H1 (cell line): ENCODE data around the gene PTPRCAP. TPM values are rescaled to one million over a fixed set of nuclear protein-coding genes. Genes with fewer than 3 reads are reported as not detected.

Source experiments
- CTCF ChIA-PET: fragments of 300-600 bp; sonication (Branson Sonifier 250); formaldehyde crosslinking; loops from one replicate; lab custom pipeline; 2021; ENCODE audit not compliant: partially characterized antibody; lab: Charles Lee
- POLR2A ChIA-PET: fragments of 300-600 bp; sonication (Branson Sonifier 250); formaldehyde crosslinking; loops from one replicate; lab custom pipeline; 2021; ENCODE audit warnings: inconsistent platforms; ENCODE audit not compliant: partially characterized antibody; lab: Charles Lee
- DNase-seq, 2 experiments: peaks; one replicate each; pipeline versions ENCODE4 v3.0.0 to v3.0.0-alpha.2; 2010 to 2022; ENCODE audit warnings: low spot score in 2 of 2, low read depth in 1 of 2, mixed read lengths in 1 of 2
- FAIRE-seq: peaks from 2 replicates; lab custom pipeline; 2011; peaks lifted over from hg19 to GRCh38; lab: Jason Lieb, UNC
- H2AFZ ChIP-seq: 2 replicates; pipeline ENCODE4 v1.8.1; 2012; ENCODE audit warnings: low read length, inconsistent platforms
- H2AK5ac ChIP-seq: 2 replicates; pipeline ENCODE4 v1.6.1; 2013; ENCODE audit warnings: low read depth, low read length
- H2BK120ac ChIP-seq: replicated peaks from 2 replicates; pipeline ENCODE3; 2013; ENCODE audit warnings: low read depth, low read length, inconsistent platforms
- H2BK12ac ChIP-seq: 2 replicates; pipeline ENCODE4 v1.6.1; 2013; ENCODE audit warnings: low read depth, low read length
- H2BK15ac ChIP-seq: 2 replicates; pipeline ENCODE4 v1.6.1; 2013; ENCODE audit warnings: low read length
- H2BK20ac ChIP-seq: 2 replicates; pipeline ENCODE4 v1.6.1; 2013; ENCODE audit warnings: low read length
- H2BK5ac ChIP-seq: 2 replicates; pipeline ENCODE4 v1.6.1; 2013; ENCODE audit warnings: low read depth, low read length
- H3K14ac ChIP-seq: 2 replicates; pipeline ENCODE4 v1.6.1; 2013; ENCODE audit warnings: inconsistent platforms; ENCODE audit not compliant: insufficient read length
- H3K18ac ChIP-seq: 2 replicates; pipeline ENCODE4 v1.6.1; 2013; ENCODE audit warnings: low read length; ENCODE audit errors: extremely low read depth
- H3K23ac ChIP-seq: 2 replicates; pipeline ENCODE4 v1.6.1; 2013; ENCODE audit warnings: inconsistent platforms; ENCODE audit not compliant: insufficient read length
- H3K23me2 ChIP-seq: 2 replicates; pipeline ENCODE4 v1.6.1; 2013; ENCODE audit warnings: low read depth, low read length
- H3K27ac ChIP-seq: 2 replicates; pipeline ENCODE4 v1.6.1; 2011; ENCODE audit warnings: low read depth, low read length, inconsistent platforms
- H3K27me3 ChIP-seq, 4 experiments: replicated peaks in 1 of 4; 1 replicate in 1 of 4; 2 replicates in 3 of 4; pipeline versions ENCODE4 v1.6.1 to v1.8.1; 2011 to 2013; ENCODE audit warnings: low read length in 3 of 4, mild to moderate bottlenecking in 3 of 4, inconsistent platforms in 2 of 4, mixed read lengths in 2 of 4, moderate library complexity in 1 of 4; ENCODE audit not compliant: control insufficient read depth in 3 of 4, insufficient read depth in 3 of 4; ENCODE audit errors: extremely low read depth in 1 of 4
- H3K36me3 ChIP-seq, 4 experiments: 2 replicates each; pipeline versions ENCODE4 v1.6.1 to v1.8.1; 2011 to 2013; ENCODE audit warnings: mild to moderate bottlenecking in 4 of 4, low read length in 3 of 4, moderate library complexity in 2 of 4, control low read depth in 1 of 4, inconsistent platforms in 1 of 4; ENCODE audit not compliant: insufficient read depth in 4 of 4, control insufficient read depth in 2 of 4
- H3K4ac ChIP-seq: replicated peaks from 2 replicates; pipeline ENCODE3; 2013; ENCODE audit warnings: low read length, low read depth, mixed read lengths, inconsistent platforms; ENCODE audit not compliant: insufficient read length
- H3K4me1 ChIP-seq, 4 experiments: replicated peaks in 1 of 4; 1 replicate in 1 of 4; 2 replicates in 3 of 4; pipeline versions ENCODE4 v1.6.1 to v1.8.1; 2011 to 2013; ENCODE audit warnings: low read length in 3 of 4, inconsistent platforms in 2 of 4, mixed read lengths in 1 of 4; ENCODE audit not compliant: insufficient read depth in 4 of 4, control insufficient read depth in 3 of 4
- H3K4me2 ChIP-seq, 2 experiments: 2 replicates each; pipeline versions ENCODE4 v1.6.1 to v1.8.1; 2011 to 2013; ENCODE audit warnings: low read depth in 2 of 2, low read length in 2 of 2, control low read depth in 1 of 2, inconsistent platforms in 1 of 2, mild to moderate bottlenecking in 1 of 2; ENCODE audit not compliant: insufficient read depth in 1 of 2
- H3K4me3 ChIP-seq, 4 experiments: fragments of 200-600, 300-600 bp in 1 of 4; sonication (generic), shearing (Covaris generic), sonication (Bioruptor Twin) in 1 of 4; 2 replicates each; pipeline versions ENCODE4 v1.5.1 to v1.8.1; 2011 to 2016; ENCODE audit warnings: low read length in 4 of 4, low read depth in 3 of 4, control low read depth in 2 of 4, inconsistent platforms in 2 of 4, mild to moderate bottlenecking in 2 of 4, mixed read lengths in 1 of 4, moderate library complexity in 1 of 4; ENCODE audit not compliant: insufficient read depth in 2 of 4; ENCODE audit errors: extremely low read depth in 1 of 4
- H3K56ac ChIP-seq: replicated peaks from 2 replicates; pipeline ENCODE3; 2013; ENCODE audit warnings: low read depth, mild to moderate bottlenecking, mixed read lengths, low read length, inconsistent platforms; ENCODE audit not compliant: insufficient read length
- H3K79me1 ChIP-seq: 2 replicates; pipeline ENCODE4 v1.6.1; 2013; ENCODE audit warnings: low read depth, low read length, control low read depth
- H3K79me2 ChIP-seq, 2 experiments: 2 replicates each; pipeline versions ENCODE4 v1.6.1 to v1.8.1; 2012 to 2013; ENCODE audit warnings: low read length in 2 of 2, mild to moderate bottlenecking in 2 of 2, inconsistent platforms in 1 of 2; ENCODE audit not compliant: insufficient read depth in 2 of 2, control insufficient read depth in 1 of 2
- H3K9ac ChIP-seq, 4 experiments: replicated peaks in 1 of 4; 1 replicate in 1 of 4; 2 replicates in 3 of 4; pipeline versions ENCODE4 v1.6.1 to v1.8.1; 2011 to 2013; ENCODE audit warnings: low read depth in 3 of 4, low read length in 3 of 4, control low read depth in 2 of 4, mild to moderate bottlenecking in 2 of 4, moderate library complexity in 2 of 4, inconsistent platforms in 1 of 4; ENCODE audit errors: extremely low read depth in 1 of 4
- H3K9me3 ChIP-seq, 2 experiments: 2 replicates each; pipeline versions ENCODE4 v1.6.1 to v1.8.1; 2012 to 2013; ENCODE audit warnings: mild to moderate bottlenecking in 2 of 2, moderate library complexity in 2 of 2, control low read depth in 1 of 2, inconsistent platforms in 1 of 2, low read depth in 1 of 2, low read length in 1 of 2, mixed read lengths in 1 of 2; ENCODE audit not compliant: insufficient read depth in 2 of 2
- H4K20me1 ChIP-seq, 2 experiments: replicated peaks in 1 of 2; 2 replicates each; pipeline versions ENCODE3 to v1.8.1; 2011 to 2013; ENCODE audit warnings: inconsistent platforms in 2 of 2, low read length in 2 of 2, mild to moderate bottlenecking in 1 of 2; ENCODE audit not compliant: insufficient read depth in 2 of 2, control insufficient read depth in 1 of 2
- H4K5ac ChIP-seq: 2 replicates; pipeline ENCODE4 v1.6.1; 2013; ENCODE audit warnings: low read length, low read depth, mixed read lengths, inconsistent platforms; ENCODE audit not compliant: insufficient read length
- H4K8ac ChIP-seq: 2 replicates; pipeline ENCODE4 v1.8.0; 2013; ENCODE audit warnings: mild to moderate bottlenecking, moderate library complexity, low read length, inconsistent platforms; ENCODE audit not compliant: insufficient read depth; ENCODE audit errors: extremely low read depth
- H4K91ac ChIP-seq: replicated peaks from 2 replicates; pipeline ENCODE3; 2013; ENCODE audit warnings: low read length, mixed read lengths, inconsistent platforms; ENCODE audit not compliant: insufficient read length
- CHD1 ChIP-seq: IDR thresholded peaks from 2 replicates; pipeline ENCODE4 v1.6.1; 2012; ENCODE audit warnings: low read depth, low read length, improper control_type of control experiment
- KDM4A ChIP-seq: IDR thresholded peaks from one replicate; pipeline ENCODE4 v1.7.1; 2012; ENCODE audit warnings: low read depth, mild to moderate bottlenecking, moderate library complexity, low read length, inconsistent platforms; ENCODE audit not compliant: severe bottlenecking
- POLR2AphosphoS5 ChIP-seq: IDR thresholded peaks from 2 replicates; pipeline ENCODE4 v1.6.1; 2011; ENCODE audit warnings: low read depth, low read length
- POU5F1 ChIP-seq: IDR thresholded peaks from 2 replicates; pipeline ENCODE4 v1.6.1; 2011; ENCODE audit warnings: low read depth, mild to moderate bottlenecking, low read length, moderate library complexity
- RBBP5 ChIP-seq: IDR thresholded peaks from 2 replicates; pipeline ENCODE4 v1.7.1; 2012; ENCODE audit warnings: low read depth, mild to moderate bottlenecking, inconsistent platforms, low read length, moderate library complexity, borderline replicate concordance
- RNF2 ChIP-seq: fragments of 200-900, 300-1000 bp; sonication (generic); IDR thresholded peaks from 2 replicates; pipeline ENCODE4 v1.7.1; 2016; ENCODE audit warnings: borderline replicate concordance, low read depth, mild to moderate bottlenecking, antibody characterized with exemption, low read length; ENCODE audit not compliant: poor library complexity, severe bottlenecking; ENCODE audit errors: missing control alignments
- SAP30 ChIP-seq: fragments of 300-600 bp; sonication (generic); IDR thresholded peaks from 2 replicates; pipeline ENCODE4 v1.7.1; 2012; ENCODE audit warnings: low read length, moderate library complexity, mild to moderate bottlenecking, inconsistent platforms; ENCODE audit not compliant: insufficient read depth, insufficient replicate concordance
- SP2 ChIP-seq: IDR thresholded peaks from 2 replicates; pipeline ENCODE4 v1.6.1; 2012; ENCODE audit warnings: mild to moderate bottlenecking, low read length, inconsistent platforms
- WGBS, 2 experiments: shearing (Covaris generic) in 1 of 2; methylation state at CpG; one replicate each; pipeline versions ENCODE4 v1.1.6 to v1.1.7; 2013 to 2015; ENCODE audit warnings: low lambda C conversion rate in 2 of 2, mixed read lengths in 2 of 2, inconsistent platforms in 1 of 2, low coverage in 1 of 2, missing lambda C conversion rate in 1 of 2; ENCODE audit not compliant: insufficient replicate concordance in 2 of 2, insufficient coverage in 1 of 2, insufficient read length in 1 of 2; ENCODE audit errors: extremely low coverage in 1 of 2, missing lambda C conversion rate in 1 of 2; 5-methylcytosine and 5-hydroxymethylcytosine counted together
- polyA plus RNA-seq, 7 experiments: library from polyadenylated mRNA; depleted of rRNA in 3 of 7; stranded (reverse) in 5 of 7; unstranded in 2 of 7; fragments of >200 nt in 5 of 7; fragments of 200-250 nt in 2 of 7; gene quantifications; 1 replicate in 5 of 7; 2 replicates in 1 of 7; 4 replicates in 1 of 7; pipeline versions ENCODE4 v1.2.1 to v1.2.3, GENCODE V29; 2011 to 2013; ENCODE audit warnings: missing spikeins in 2 of 7, mixed read lengths in 2 of 7
- total RNA-seq: library from RNA; stranded (reverse); fragmentation: NEBNext Ultra II Directional; extraction: Animal tissue kit (Norgen Biotek cat#: 25700); gene quantifications from 2 replicates; pipeline ENCODE4 v1.2.1, GENCODE V29; 2021
- TF ChIP-seq, protein P1 (sequence below): IDR thresholded peaks from 2 replicates; pipeline ENCODE4 v1.6.1; 2011; ENCODE audit warnings: low read depth, mild to moderate bottlenecking, low read length; ENCODE audit not compliant: insufficient read depth

PTPRCAP gene
- total and polyA plus RNA-seq, 2 of the 8 experiments (the other 6 are each of a cell fraction or from before 2014, with no cell fraction given) = 0.78 to 6.7 TPM

DNA sequence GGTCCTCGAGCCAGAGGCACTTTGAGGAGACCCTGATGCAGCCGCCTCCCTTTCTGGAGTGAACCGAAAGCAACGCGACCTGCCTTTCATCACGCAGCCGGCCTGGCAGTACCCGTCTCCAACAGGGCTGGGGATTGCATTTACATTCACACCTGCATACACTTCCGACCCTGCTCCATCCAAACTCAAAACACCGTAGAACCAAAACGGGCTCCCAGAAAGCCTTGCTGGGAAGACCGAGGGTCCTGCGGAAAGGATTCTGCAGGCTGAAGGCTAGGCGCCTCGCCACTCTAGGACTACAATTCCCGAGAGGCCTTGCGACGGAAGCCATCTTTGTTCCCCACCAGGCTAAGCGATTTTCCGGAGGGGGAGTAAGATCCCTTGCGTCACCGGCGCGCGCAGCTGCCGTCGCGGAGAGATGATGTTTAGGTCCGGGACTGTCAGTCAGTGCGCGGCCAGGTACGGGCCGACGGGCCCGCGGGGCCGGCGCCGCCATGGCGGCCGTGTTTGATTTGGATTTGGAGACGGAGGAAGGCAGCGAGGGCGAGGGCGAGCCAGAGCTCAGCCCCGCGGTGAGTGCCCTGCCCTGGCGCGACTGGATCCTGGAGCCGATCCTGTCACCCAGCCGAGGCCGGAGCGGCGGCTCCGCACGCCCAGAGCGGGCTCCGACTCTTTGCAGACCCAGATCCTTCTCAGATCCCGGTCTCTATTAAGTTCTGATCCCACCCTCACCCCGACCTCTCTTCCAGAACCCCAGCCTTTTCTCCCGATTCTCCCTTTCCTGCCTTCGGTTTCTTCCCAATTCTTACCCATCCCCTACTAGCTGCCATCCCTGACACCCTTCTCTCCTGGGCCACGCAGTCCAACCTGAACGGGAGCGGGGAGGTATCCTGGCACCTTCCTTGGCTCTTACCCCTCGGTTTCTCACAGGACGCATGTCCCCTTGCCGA, 9.2 kb downstream of the PTPRCAP start, which contains the start of gene RPS6KB2:
RPS6KB2 (plus strand) TSS at position 443 of the 950 bp plus-strand sequence; CDS start at position 495, 52 bp downstream.
- Histone ChIP-seq H2BK120ac (no peak within 1 kb of the TSS), H3K4me3 (peak within 1 kb of the TSS; percentile 66 to 98 (median 90)), H2BK15ac (peak within 1 kb of the TSS; percentile 72; the same call in 1 of the 2 replicates), H2BK5ac (peak within 1 kb of the TSS; percentile 77), H4K91ac (peak within 1 kb of the TSS; percentile 73), H3K23me2 (peaks cover 10% of the 10 kb centered on the region), H3K18ac (peak within 1 kb of the TSS; percentile 24; the same call in 1 of the 2 replicates), H3K27me3 (no peaks in the 10 kb centered on the region), H4K5ac (peak within 1 kb of the TSS; percentile 84), H3K56ac (peak within 1 kb of the TSS; percentile 26), H3K36me3 (peaks cover 0 to 9% (median 4%) of the 10 kb centered on the region in 4 experiments; a peak in 5 of 8 replicates), H3K79me2 (peaks cover 0 to 9% of the 10 kb centered on the region in 2 experiments; a peak in 2 of 4 replicates), H2BK20ac (no peak within 1 kb of the TSS), H2AFZ (peak within 1 kb of the TSS; percentile 37; the same call in 1 of the 2 replicates), H4K8ac (peak within 1 kb of the TSS; percentile 89; the same call in 1 of the 2 replicates), H3K14ac (no peak within 1 kb of the TSS), H3K4ac (peak within 1 kb of the TSS; percentile 98), H3K79me1 (peaks cover 5% of the 10 kb centered on the region), H2BK12ac (no peak within 1 kb of the TSS), H4K20me1 (no peaks in the 10 kb centered on the region), H3K4me2 (peak within 1 kb of the TSS; percentile 60 to 96), H3K27ac (peak within 1 kb of the TSS; percentile 33), H3K23ac (no peak within 1 kb of the TSS), H2AK5ac (peak within 1 kb of the TSS; percentile 11; the same call in 1 of the 2 replicates), H3K9me3 (no peaks in the 10 kb centered on the region), H3K9ac (peak within 1 kb of the TSS; percentile 72 to 86 (median 77)), H3K4me1 (peaks cover 0 to 12% (median 4%) of the 10 kb centered on the region in 4 experiments; a peak in 6 of 7 replicates)
- peak; percentile 91 to 100 for DNase-seq
- POLR2A ChIA-PET = interaction anchor here (0.8 to 3.9 kb wide), 14 partner anchors 9 to 42 kb away, joined by 3 to 37 read pairs (median 4); partner anchors contain the start of genes CABP4, GPR152, PPP1CA and PTPRCAP
- 4% methylated on average over 63 of the region's 68 CpGs; no CpG with 5 or more reads in 1 of the 2 experiments for WGBS, 2 experiments
- peak; percentile 83 for FAIRE-seq
- CTCF ChIA-PET = interaction anchor here (1.8 kb wide), 1 partner anchor 27 kb away, joined by 5 read pairs; the partner anchor contains the start of gene PPP1CA
- TF ChIP-seq SP2 (no peak), POLR2AphosphoS5 (peak; percentile 68; the same call in 1 of the 2 replicates), SAP30 (peak; percentile 20), KDM4A (peak; percentile 100), RBBP5 (peak; percentile 83), CHD1 (no peak), RNF2 (no peak), POU5F1 (no peak)
- TF ChIP-seq, protein P1, sequence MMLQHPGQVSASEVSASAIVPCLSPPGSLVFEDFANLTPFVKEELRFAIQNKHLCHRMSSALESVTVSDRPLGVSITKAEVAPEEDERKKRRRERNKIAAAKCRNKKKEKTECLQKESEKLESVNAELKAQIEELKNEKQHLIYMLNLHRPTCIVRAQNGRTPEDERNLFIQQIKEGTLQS = peak; percentile 98
